SK-N-SH (cell line): ENCODE measurements around the gene EVL.

Experiments
- CTCF ChIP-seq: fragments of 200-600 bp; sonication (generic); IDR thresholded peaks from 2 replicates; pipeline ENCODE4 v1.6.1; 2017; ENCODE audit warnings: antibody characterized with exemption, mild to moderate bottlenecking, moderate library complexity
- EP300 ChIP-seq, 2 experiments: IDR thresholded peaks; 2 replicates each; pipeline versions ENCODE4 v1.4.0 to v1.6.1; 2012; ENCODE audit warnings: borderline replicate concordance in 1 of 2, low read depth in 1 of 2, low read length in 1 of 2
- EZH2phosphoT487 ChIP-seq: fragments of 200-600 bp; sonication (generic); IDR thresholded peaks from 2 replicates; pipeline ENCODE4 v1.6.1; 2017; ENCODE audit warnings: low read depth, mixed run types, mild to moderate bottlenecking, antibody characterized with exemption, moderate library complexity, borderline replicate concordance
- FOXM1 ChIP-seq: IDR thresholded peaks from 2 replicates; pipeline ENCODE4 v1.4.0; 2012; ENCODE audit warnings: low read depth, mild to moderate bottlenecking
- RFX5 ChIP-seq: IDR thresholded peaks from 2 replicates; pipeline ENCODE4 v1.6.1; 2012; ENCODE audit warnings: mild to moderate bottlenecking, improper control_type of control experiment, low read length
- USF1 ChIP-seq: IDR thresholded peaks from 2 replicates; pipeline ENCODE4 v1.4.0; 2012; ENCODE audit warnings: low read depth, borderline replicate concordance

- TF ChIP-seq EZH2phosphoT487 = no peak
- no peak for TF ChIP-seq EP300 (IDR thresholded peaks at IDR 0.05; ENCODE audit: borderline replicate concordance in 1 of 2, low read depth in 1 of 2, low read length in 1 of 2)
- no peak for TF ChIP-seq RFX5
- no peak for TF ChIP-seq USF1
- no peak for TF ChIP-seq CTCF
- no peak for TF ChIP-seq FOXM1
Measured at GRCh38 chr14:100067481-100067880, 2.3 kb downstream of the EVL start.
